ENCODE measurements around the gene TMA7. TPM values are rescaled to one million over a fixed set of nuclear protein-coding genes. Genes with fewer than 3 reads are reported as not detected.
A peak's percentile ranks its signal among the peaks of the same experiment; 100 is the strongest.
"Not testable (repeated sequence)": the region's sequence is repeated elsewhere in the genome, so short reads cannot be mapped to it uniquely, and the experiment has no call there.

The TMA7 gene
- polyA plus RNA-seq, 1 experiment: 316 TPM

- TF ChIP-seq CTCF (IDR thresholded peaks at IDR 0.05; ENCODE audit: low read depth, low read length): no peak
- Histone ChIP-seq H3K9me3 (ENCODE audit: control insufficient read depth, insufficient read depth, low read length) (no peaks in the 10 kb centered on the region; the same call in 1 of the 2 replicates), H3K27ac (ENCODE audit: low read depth, low read length) (peak overlapping the region; percentile 11), H3K27me3 (ENCODE audit: control insufficient read depth, insufficient read depth, low read length) (no peaks in the 10 kb centered on the region), H3K4me3 (ENCODE audit: low read depth, low read length) (no peak overlapping the region)
- POLR2A ChIA-PET: no interaction called here
- no peak for DNase-seq (ENCODE audit: low read depth, low spot score)
- CTCF ChIA-PET: interaction anchor here (1.3 kb wide), 1 partner anchor 82 kb away, joined by 4 read pairs; the partner anchor contains the start of gene PFKFB4
Observed at GRCh38 chr3:48475188-48475587, 35.1 kb downstream of the TMA7 start.

- no peak for DNase-seq (ENCODE audit: low read depth, low spot score)
- ChIA-PET POLR2A (interaction anchor here (0.6 to 0.9 kb wide), 3 partner anchors 12 to 28 kb away, joined by 3 to 6 read pairs (median 4); partner anchors contain the start of gene SHISA5), CTCF (no interaction called here)
- H3K4me3 ChIP-seq (ENCODE audit: low read depth, low read length): no peak overlapping the region
- no peak for TF ChIP-seq CTCF (IDR thresholded peaks at IDR 0.05; ENCODE audit: low read depth, low read length)
- no peaks in the 10 kb centered on the region; the same call in 1 of the 2 replicates for H3K9me3 ChIP-seq (ENCODE audit: control insufficient read depth, insufficient read depth, low read length)
- no peaks in the 10 kb centered on the region for H3K27me3 ChIP-seq (ENCODE audit: control insufficient read depth, insufficient read depth, low read length)
- no peak overlapping the region for H3K27ac ChIP-seq (ENCODE audit: low read depth, low read length)
Observed at GRCh38 chr3:48476426-48477053, 36.5 kb downstream of the TMA7 start.

GRCh38 chr3:48477959-48478520, 38.0 kb downstream of the TMA7 start:
- CTCF ChIA-PET: interaction anchor here (0.6 kb wide), 1 partner anchor 73 kb away, joined by 3 read pairs; no protein-coding TSS in a partner anchor

GRCh38 chr3:48478626-48479555, 38.8 kb downstream of the TMA7 start:
- ChIA-PET POLR2A (no interaction called here), CTCF (no interaction called here)
- no peak for DNase-seq (ENCODE audit: low read depth, low spot score)
- Histone ChIP-seq H3K27ac (ENCODE audit: low read depth, low read length) (no peak overlapping the region), H3K27me3 (ENCODE audit: control insufficient read depth, insufficient read depth, low read length) (no peaks in the 10 kb centered on the region), H3K9me3 (ENCODE audit: control insufficient read depth, insufficient read depth, low read length) (no peaks in the 10 kb centered on the region; the same call in 1 of the 2 replicates), H3K4me3 (ENCODE audit: low read depth, low read length) (no peak overlapping the region)
- no peak for TF ChIP-seq CTCF (IDR thresholded peaks at IDR 0.05; ENCODE audit: low read depth, low read length)

More at GRCh38 chr3:48477959-48478520, 38.0 kb downstream of the TMA7 start:
- Histone ChIP-seq H3K4me3 (ENCODE audit: low read depth, low read length) (no peak overlapping the region), H3K9me3 (ENCODE audit: control insufficient read depth, insufficient read depth, low read length) (no peaks in the 10 kb centered on the region; the same call in 1 of the 2 replicates), H3K27ac (ENCODE audit: low read depth, low read length) (no peak overlapping the region), H3K27me3 (ENCODE audit: control insufficient read depth, insufficient read depth, low read length) (no peaks in the 10 kb centered on the region)
- TF ChIP-seq CTCF (IDR thresholded peaks at IDR 0.05; ENCODE audit: low read depth, low read length): no peak
- POLR2A ChIA-PET: no interaction called here
- no peak for DNase-seq (ENCODE audit: low read depth, low spot score)

GRCh38 chr3:48480891-48481290, 40.8 kb downstream of the TMA7 start:
- DNase-seq (ENCODE audit: low read depth, low spot score); H3K4me3 ChIP-seq (ENCODE audit: low read depth, low read length); H3K27ac ChIP-seq (ENCODE audit: low read depth, low read length); CTCF ChIA-PET; H3K9me3 ChIP-seq (ENCODE audit: control insufficient read depth, insufficient read depth, low read length); H3K27me3 ChIP-seq (ENCODE audit: control insufficient read depth, insufficient read depth, low read length): not testable (repeated sequence)
- POLR2A ChIA-PET: interaction anchor here (0.6 kb wide), 1 partner anchor 41 kb away, joined by 3 read pairs; the partner anchor contains the start of gene TMA7

GRCh38 chr3:48482822-48483221, 42.8 kb downstream of the TMA7 start:
- POLR2A ChIA-PET; H3K27ac ChIP-seq (ENCODE audit: low read depth, low read length); H3K27me3 ChIP-seq (ENCODE audit: control insufficient read depth, insufficient read depth, low read length); H3K4me3 ChIP-seq (ENCODE audit: low read depth, low read length); H3K9me3 ChIP-seq (ENCODE audit: control insufficient read depth, insufficient read depth, low read length); DNase-seq (ENCODE audit: low read depth, low spot score): not testable (repeated sequence)
- CTCF ChIA-PET: interaction anchor here (1.6 kb wide), 1 partner anchor 10 kb away, joined by 8 read pairs; no protein-coding TSS in a partner anchor

All from AG04450 (cell line).